ENCODE measurements around the gene SENP3. TPM values are rescaled to one million over a fixed set of nuclear protein-coding genes. Genes with fewer than 3 reads are reported as not detected.

SENP3 gene
- total RNA-seq: 79.8 and 89.3 TPM in 2 replicates

- peak; percentile 95 for DNase-seq
These were observed at the start of gene SENP3 for GRCh38 chr17:7561589-7562207. Gene SENP3, plus strand, starts transcription at chr17:7561919. Its CDS starts 1,158 bp downstream, at chr17:7563077.

DNA sequence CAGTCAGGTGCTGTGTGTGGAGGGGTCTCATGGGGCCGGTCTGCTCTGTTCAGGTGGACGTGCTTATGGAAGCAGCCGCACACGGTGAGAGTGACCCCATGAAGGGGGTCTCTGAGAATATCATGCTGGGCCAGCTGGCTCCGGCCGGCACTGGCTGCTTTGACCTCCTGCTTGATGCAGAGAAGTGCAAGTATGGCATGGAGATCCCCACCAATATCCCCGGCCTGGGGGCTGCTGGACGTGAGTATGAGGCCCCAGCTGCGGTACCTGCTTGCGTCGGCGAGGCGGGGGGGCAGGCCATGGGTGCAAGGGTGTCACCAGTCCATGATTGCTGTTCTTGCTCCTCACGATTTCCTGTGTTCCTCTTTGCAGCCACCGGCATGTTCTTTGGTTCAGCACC lies 49.6 kb upstream of the SENP3 start:
- DNase-seq: no peak

GRCh38 chr17:7512824-7513540 lies 48.7 kb upstream of the SENP3 start:
- DNase-seq: no peak

- no peak for DNase-seq
These were observed 47.8 kb upstream of the SENP3 start for GRCh38 chr17:7513850-7514419.

DNA sequence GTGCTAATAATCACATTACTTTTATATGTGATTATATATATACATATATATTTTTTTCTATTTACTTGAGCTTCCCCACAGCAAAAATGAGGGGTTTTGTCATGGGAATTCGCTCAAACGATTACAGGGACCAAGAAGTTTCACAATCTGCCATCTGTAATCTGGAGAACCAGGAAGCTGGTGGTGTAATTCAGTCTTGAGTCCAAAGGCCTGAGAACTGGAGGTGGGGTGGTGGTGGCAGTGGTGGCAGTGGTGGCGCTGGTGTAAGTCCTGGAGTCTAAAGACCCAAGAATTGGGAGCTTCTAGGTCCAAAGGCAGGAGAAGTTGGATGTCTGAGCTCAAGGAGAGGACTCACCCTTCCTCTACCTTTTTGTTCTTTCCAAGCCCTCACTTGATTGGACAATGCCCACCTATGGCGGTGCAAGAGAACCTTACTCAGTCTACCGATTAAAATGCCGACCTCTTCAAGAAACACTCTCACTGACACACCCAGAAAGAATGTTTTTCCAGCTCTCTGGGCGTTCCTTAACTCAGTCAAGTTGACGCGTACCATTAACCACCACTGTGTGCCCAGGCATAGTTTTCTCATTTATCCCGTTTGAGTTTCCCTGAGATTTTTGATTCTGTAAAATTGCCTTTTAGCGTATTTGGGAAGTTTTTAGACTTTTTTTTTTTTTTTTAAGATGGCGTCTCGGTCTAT lies 45.7 kb upstream of the SENP3 start:
- no peak for DNase-seq

DNA sequence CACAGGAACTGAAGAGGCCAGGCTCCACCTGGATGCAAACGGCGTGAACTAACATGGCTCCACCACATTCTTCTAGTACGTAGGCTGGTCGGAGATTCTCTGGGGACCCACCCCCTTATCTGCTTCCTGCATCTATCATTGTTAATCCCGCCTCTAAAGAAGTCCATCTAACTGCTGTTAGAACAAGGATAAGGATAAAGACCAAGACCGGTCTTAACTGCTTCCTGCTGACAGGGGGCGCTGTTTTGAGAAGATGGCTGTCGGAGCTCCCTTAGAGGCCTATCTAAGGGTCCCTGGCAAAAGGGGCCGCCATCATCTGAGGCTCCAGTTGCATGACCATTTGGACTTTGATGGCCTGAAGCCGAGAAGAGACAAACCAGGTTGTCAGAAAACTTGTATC lies 38.7 kb upstream of the SENP3 start:
- peak; percentile 60 for DNase-seq

DNA sequence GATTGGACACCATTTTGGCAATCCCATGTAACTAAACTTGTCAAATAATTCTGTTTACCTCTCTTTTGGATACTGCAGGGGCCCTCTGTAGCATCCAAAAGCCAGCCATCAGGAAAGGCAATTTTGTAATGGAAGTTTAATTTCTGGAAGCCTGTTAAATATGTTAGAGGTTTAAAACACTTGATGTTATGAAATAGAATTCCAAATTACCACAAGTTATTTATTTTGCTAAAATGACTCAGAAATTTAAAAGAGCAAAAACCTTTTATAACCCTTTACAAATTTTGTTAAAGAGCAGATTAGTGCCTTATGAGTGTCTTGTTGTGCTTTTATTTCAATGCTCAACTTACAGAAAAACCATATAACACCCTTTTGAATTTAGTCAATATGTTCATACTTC lies 32.9 kb upstream of the SENP3 start:
- DNase-seq: no peak

- no peak for DNase-seq
These were observed 31.5 kb upstream of the SENP3 start for GRCh38 chr17:7530023-7530900.

GRCh38 chr17:7538050-7538449 lies 23.7 kb upstream of the SENP3 start:
- no peak for DNase-seq

- peak; percentile 66 for DNase-seq
These were observed 22.7 kb upstream of the SENP3 start for GRCh38 chr17:7538891-7539545.

GRCh38 chr17:7541074-7541621 lies 20.6 kb upstream of the SENP3 start:
- no peak for DNase-seq

GRCh38 chr17:7544911-7545310 lies 16.8 kb upstream of the SENP3 start:
- DNase-seq: no peak

GRCh38 chr17:7548585-7549400 lies 12.9 kb upstream of the SENP3 start, which contains the start of gene TNFSF12:
Gene TNFSF12, plus strand, starts transcription at chr17:7549058. Its CDS starts 96 bp downstream, at chr17:7549154.
- DNase-seq: peak; percentile 44

- peak; percentile 11 for DNase-seq
These were observed 12.2 kb upstream of the SENP3 start for GRCh38 chr17:7549401-7550055.

DNA sequence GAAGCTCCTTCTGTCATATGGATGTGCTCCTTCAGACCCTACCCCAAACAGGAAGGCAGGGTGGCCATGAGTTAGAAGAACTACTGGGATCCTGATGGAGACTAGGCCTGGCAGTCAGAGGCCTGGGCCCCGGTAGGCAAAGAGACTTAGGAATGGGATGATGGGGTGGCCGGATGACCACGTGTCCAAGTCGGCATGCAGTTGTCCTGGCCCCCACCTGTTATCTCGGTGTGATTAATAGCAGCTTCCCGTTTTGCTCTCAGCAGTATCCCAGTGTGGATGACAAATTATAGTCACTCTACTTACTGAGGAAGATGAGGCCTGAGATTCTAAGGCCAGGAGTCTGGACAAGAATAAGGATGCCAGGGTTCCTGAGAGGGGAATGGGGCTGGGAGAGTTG lies 11.4 kb upstream of the SENP3 start:
- no peak for DNase-seq

DNA sequence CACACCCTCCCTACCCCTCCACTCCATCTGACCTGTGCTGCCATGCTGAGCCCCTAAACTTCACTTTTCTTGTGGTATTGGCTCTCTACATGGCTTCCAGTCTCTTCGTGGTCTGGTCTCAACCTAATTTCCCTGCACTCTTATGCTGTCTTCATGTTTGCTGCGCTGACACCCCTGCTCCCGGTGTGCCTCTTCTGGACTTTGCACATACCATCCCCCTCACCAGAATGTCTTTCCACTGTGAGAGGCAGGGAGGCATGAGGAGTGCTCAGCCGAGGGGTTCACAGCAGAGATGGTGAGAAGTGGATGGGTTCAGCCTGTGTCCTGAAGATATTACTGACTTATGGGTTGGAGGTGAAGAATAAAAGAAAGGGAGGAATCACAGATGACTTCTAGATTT lies 10.3 kb upstream of the SENP3 start:
- no peak for DNase-seq

DNA sequence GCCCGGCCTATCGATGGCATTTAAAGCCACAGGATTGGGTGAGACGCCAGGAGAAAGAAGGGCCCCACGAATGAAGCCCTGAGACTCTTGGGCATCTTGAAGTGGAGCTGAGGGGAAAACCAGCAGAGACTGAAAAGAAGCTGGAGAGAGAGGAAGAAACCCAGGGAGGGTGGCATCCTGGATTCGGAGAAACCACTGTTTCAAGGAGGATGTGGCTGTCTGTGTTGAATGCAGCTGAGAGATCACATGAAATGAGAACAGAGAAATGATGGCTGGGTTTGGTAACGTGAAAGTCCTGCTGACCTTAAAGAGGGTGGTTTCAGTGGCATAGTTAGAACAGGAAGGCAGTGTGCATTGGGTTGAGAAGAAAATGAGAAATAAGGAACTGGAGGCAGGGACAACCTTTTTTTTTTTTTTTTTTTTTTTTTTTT lies 9.1 kb upstream of the SENP3 start:
- no peak for DNase-seq

GRCh38 chr17:7553356-7553755 lies 8.4 kb upstream of the SENP3 start:
- DNase-seq: no peak

DNA sequence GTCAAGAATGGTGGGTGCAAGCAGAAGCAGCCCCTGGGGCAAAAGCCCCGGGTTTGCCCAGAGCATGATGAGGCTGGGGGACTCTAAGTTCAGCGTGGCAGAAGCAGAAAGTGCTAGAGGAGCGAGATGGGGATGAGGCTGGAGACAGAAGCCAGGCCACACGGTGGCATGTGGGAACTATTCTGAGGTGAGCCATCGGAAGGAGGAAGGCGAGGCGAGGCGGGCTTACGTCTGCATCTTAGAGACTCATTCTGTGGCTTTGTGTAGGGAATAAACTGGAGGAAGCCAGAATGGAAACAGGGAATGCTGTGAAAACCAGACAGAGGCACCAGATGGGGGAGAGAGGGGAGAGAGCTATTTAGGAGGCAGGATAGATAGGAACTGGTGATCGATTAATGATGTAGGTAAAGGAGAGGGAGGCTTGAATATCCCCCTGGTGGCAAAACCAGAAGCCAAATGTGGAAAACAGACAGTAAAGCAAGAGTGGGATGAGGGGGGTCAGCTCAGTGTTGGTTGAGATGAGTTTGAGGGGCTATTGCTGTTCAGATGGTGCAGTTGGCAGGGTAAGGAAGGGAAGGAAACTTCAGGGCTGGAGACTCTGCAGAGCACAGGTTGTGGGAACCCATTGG lies 6.3 kb upstream of the SENP3 start:
- no peak for DNase-seq
